WTC11 (cell line): ENCODE data around the gene SYNE3. TPM values are rescaled to one million over a fixed set of nuclear protein-coding genes. Genes with fewer than 3 reads are reported as not detected.

Experiments
- ATAC-seq: fragments of 200-7000 bp; cut with Tn5 transposase; 2 replicates; pipeline ENCODE4 v1.10.0; 2021; ENCODE audit warnings: mild to moderate bottlenecking, moderate library complexity
- CTCF ChIA-PET: fragments of 300-600 bp; sonication (Branson Sonifier 250); formaldehyde crosslinking; loops from one replicate; lab custom pipeline; 2021; ENCODE audit warnings: antibody characterized with exemption; lab: Charles Lee
- POLR2A ChIA-PET: fragments of 350-600 bp; sonication (Branson Sonifier 250); formaldehyde crosslinking; loops from one replicate; lab custom pipeline; 2021; ENCODE audit warnings: antibody characterized with exemption; lab: Charles Lee
- DNase-seq: peaks from one replicate; pipeline ENCODE4 v3.0.0; 2021; ENCODE audit warnings: low spot score
- H3K27ac Mint-ChIP-seq: 2 replicates; pipeline ENCODE4 v1.8.0; 2021; ENCODE audit warnings: mixed read lengths
- H3K27me3 Mint-ChIP-seq: 2 replicates; pipeline ENCODE4 v1.8.0; 2021; ENCODE audit warnings: low read depth, mild to moderate bottlenecking, moderate library complexity, mixed read lengths
- H3K36me3 Mint-ChIP-seq: 2 replicates; pipeline ENCODE4 v1.8.0; 2021; ENCODE audit warnings: mixed read lengths
- H3K4me1 Mint-ChIP-seq: 2 replicates; pipeline ENCODE4 v1.8.0; 2022; ENCODE audit warnings: mixed read lengths
- H3K4me3 Mint-ChIP-seq: 2 replicates; pipeline ENCODE4 v1.8.0; 2021; ENCODE audit warnings: mild to moderate bottlenecking, moderate library complexity, mixed read lengths
- H3K9me3 Mint-ChIP-seq: 2 replicates; pipeline ENCODE4 v1.8.0; 2021; ENCODE audit warnings: mixed read lengths
- CBFB ChIP-seq: sonication (generic); formaldehyde crosslinking; IDR thresholded peaks from 2 replicates; pipeline ENCODE4 v1.8.1; 2022; ENCODE audit warnings: mild to moderate bottlenecking, low read depth, missing genetic modification reagents
- ELF4 ChIP-seq: sonication (generic); formaldehyde crosslinking; IDR thresholded peaks from 2 replicates; pipeline ENCODE4 v1.8.1; 2022; ENCODE audit warnings: low read depth, mild to moderate bottlenecking, moderate library complexity, missing genetic modification reagents
- GABPB1 ChIP-seq: sonication (generic); formaldehyde crosslinking; IDR thresholded peaks from 2 replicates; pipeline ENCODE4 v1.8.1; 2023; ENCODE audit warnings: mild to moderate bottlenecking, missing genetic modification reagents
- NFYB ChIP-seq: sonication (generic); formaldehyde crosslinking; conservative IDR thresholded peaks from 2 replicates; pipeline ENCODE4 v1.8.0; 2022; ENCODE audit warnings: low read depth, missing genetic modification reagents
- RELA ChIP-seq: sonication (generic); formaldehyde crosslinking; IDR thresholded peaks from 2 replicates; pipeline ENCODE4 v1.8.1; 2022; ENCODE audit warnings: missing genetic modification reagents, mild to moderate bottlenecking, borderline replicate concordance
- SP1 ChIP-seq: sonication (generic); formaldehyde crosslinking; conservative IDR thresholded peaks from 2 replicates; pipeline ENCODE4 v1.8.1; 2022; ENCODE audit warnings: missing genetic modification reagents
- TEAD1 ChIP-seq: sonication (generic); formaldehyde crosslinking; IDR thresholded peaks from 2 replicates; pipeline ENCODE4 v1.8.0; 2022; ENCODE audit warnings: mild to moderate bottlenecking, missing genetic modification reagents
- ZNF121 ChIP-seq: sonication (generic); formaldehyde crosslinking; IDR thresholded peaks from 2 replicates; pipeline ENCODE4 v1.8.0; 2023; ENCODE audit warnings: missing genetic modification reagents
- ZNF138 ChIP-seq: sonication (generic); formaldehyde crosslinking; conservative IDR thresholded peaks from 2 replicates; pipeline ENCODE4 v1.8.1; 2022; ENCODE audit warnings: mild to moderate bottlenecking, moderate library complexity, missing genetic modification reagents
- ZNF232 ChIP-seq: sonication (generic); formaldehyde crosslinking; IDR thresholded peaks from 2 replicates; pipeline ENCODE4 v1.8.0; 2022; ENCODE audit warnings: mild to moderate bottlenecking, missing genetic modification reagents
- ZNF263 ChIP-seq: sonication (generic); formaldehyde crosslinking; IDR thresholded peaks from 2 replicates; pipeline ENCODE4 v1.8.1; 2022; ENCODE audit warnings: low read depth, mild to moderate bottlenecking, moderate library complexity, missing genetic modification reagents
- ZNF317 ChIP-seq: sonication (generic); formaldehyde crosslinking; IDR thresholded peaks from 2 replicates; pipeline ENCODE4 v1.8.1; 2023; ENCODE audit warnings: low read depth, mild to moderate bottlenecking, moderate library complexity, missing genetic modification reagents, borderline replicate concordance
- ZNF416 ChIP-seq: fragments of 250-450 bp; sonication (Bioruptor Pico); IDR thresholded peaks from 2 replicates; pipeline ENCODE4 v1.9.0; 2021; ENCODE audit warnings: mild to moderate bottlenecking, inconsistent platforms
- ZSCAN18 ChIP-seq: fragments of 250-450 bp; sonication (Bioruptor Pico); IDR thresholded peaks from 2 replicates; pipeline ENCODE4 v2.1.2; 2022; ENCODE audit warnings: mild to moderate bottlenecking, moderate library complexity
- total RNA-seq: library from RNA; stranded (reverse); gene quantifications from 3 replicates; pipeline ENCODE4 v1.2.3, GENCODE V29; 2021
- TF ChIP-seq, protein P1 (sequence below): sonication (generic); formaldehyde crosslinking; IDR thresholded peaks from 2 replicates; pipeline ENCODE4 v1.8.1; 2023; ENCODE audit warnings: mild to moderate bottlenecking, missing genetic modification reagents, moderate library complexity
- TF ChIP-seq, protein P2 (sequence below): sonication (generic); formaldehyde crosslinking; IDR thresholded peaks from 2 replicates; pipeline ENCODE4 v1.8.0; 2022; ENCODE audit warnings: mild to moderate bottlenecking, missing genetic modification reagents
- TF ChIP-seq, protein P3 (sequence below): sonication (generic); formaldehyde crosslinking; IDR thresholded peaks from 2 replicates; pipeline ENCODE4 v1.8.1; 2022; ENCODE audit warnings: low read depth, missing genetic modification reagents, borderline replicate concordance
- TF ChIP-seq, protein P4 (sequence below): sonication (generic); formaldehyde crosslinking; IDR thresholded peaks from 2 replicates; pipeline ENCODE4 v1.8.1; 2023; ENCODE audit warnings: mild to moderate bottlenecking, missing genetic modification reagents, borderline replicate concordance

The SYNE3 gene
- total RNA-seq, 1 experiment from 2014 or later = 0.24 TPM

DNA sequence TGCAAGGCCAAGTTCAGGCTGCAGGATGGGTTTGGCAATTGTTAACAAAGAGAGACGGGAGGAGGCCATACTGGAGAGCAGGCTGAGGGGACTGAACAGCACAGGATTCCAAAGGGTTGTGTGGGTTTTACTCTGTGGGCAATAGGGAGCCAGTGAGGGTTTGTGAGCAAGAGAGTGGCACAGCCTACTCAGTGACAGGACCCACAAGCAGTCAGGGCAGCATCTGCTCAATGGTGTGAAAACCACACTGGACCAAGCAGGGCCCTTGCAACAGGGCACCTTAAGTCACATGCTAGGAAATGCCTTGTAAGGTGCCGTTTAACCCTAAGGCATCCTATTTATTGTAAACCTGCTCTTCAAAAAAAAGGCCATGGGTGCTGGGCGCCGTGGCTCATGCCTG is 22.0 kb downstream of the SYNE3 start:
- no peaks in the 10 kb centered on the region for H3K36me3 Mint-ChIP-seq
- H3K4me3 Mint-ChIP-seq = no peak overlapping the region
- no peak for DNase-seq
- H3K27ac Mint-ChIP-seq = no peak overlapping the region
- ChIA-PET POLR2A (interaction anchor here (0.8 kb wide), 1 partner anchor 54 kb away, joined by 3 read pairs; no protein-coding TSS in a partner anchor), CTCF (interaction anchor here (1.7 kb wide), 1 partner anchor 33 kb away, joined by 6 read pairs; no protein-coding TSS in a partner anchor)
- H3K27me3 Mint-ChIP-seq = no peaks in the 10 kb centered on the region
- H3K9me3 Mint-ChIP-seq = peaks cover 9% of the 10 kb centered on the region
- H3K4me1 Mint-ChIP-seq = no peaks in the 10 kb centered on the region
- no peak for ATAC-seq
- TF ChIP-seq SP1 (CRISPR knock-in tag) = no peak
- TF ChIP-seq, protein P1, sequence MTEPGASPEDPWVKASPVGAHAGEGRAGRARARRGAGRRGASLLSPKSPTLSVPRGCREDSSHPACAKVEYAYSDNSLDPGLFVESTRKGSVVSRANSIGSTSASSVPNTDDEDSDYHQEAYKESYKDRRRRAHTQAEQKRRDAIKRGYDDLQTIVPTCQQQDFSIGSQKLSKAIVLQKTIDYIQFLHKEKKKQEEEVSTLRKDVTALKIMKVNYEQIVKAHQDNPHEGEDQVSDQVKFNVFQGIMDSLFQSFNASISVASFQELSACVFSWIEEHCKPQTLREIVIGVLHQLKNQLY (CRISPR knock-in tag) = no peak
- no peak for TF ChIP-seq CBFB (CRISPR knock-in tag)
- TF ChIP-seq ZNF263 (CRISPR knock-in tag) = no peak
- TF ChIP-seq ZNF138 (CRISPR knock-in tag) = no peak
- TF ChIP-seq, all 79 proteins: peak for 0

GRCh38 chr14:95493976-95494375 is 22.5 kb downstream of the SYNE3 start:
- DNase-seq (no peak), ATAC-seq (no peak)
- no peaks in the 10 kb centered on the region for H3K36me3 Mint-ChIP-seq
- CTCF ChIA-PET = interaction anchor here (1.7 to 2.2 kb wide), 2 partner anchors 34 to 42 kb away, joined by 6 read pairs; no protein-coding TSS in a partner anchor
- POLR2A ChIA-PET = interaction anchor here (0.8 kb wide), 1 partner anchor 53 kb away, joined by 3 read pairs; no protein-coding TSS in a partner anchor
- no peaks in the 10 kb centered on the region for H3K4me1 Mint-ChIP-seq
- H3K4me3 Mint-ChIP-seq = no peak overlapping the region
- TF ChIP-seq ZSCAN18 (no peak), TEAD1 (no peak)
- TF ChIP-seq, protein P2, sequence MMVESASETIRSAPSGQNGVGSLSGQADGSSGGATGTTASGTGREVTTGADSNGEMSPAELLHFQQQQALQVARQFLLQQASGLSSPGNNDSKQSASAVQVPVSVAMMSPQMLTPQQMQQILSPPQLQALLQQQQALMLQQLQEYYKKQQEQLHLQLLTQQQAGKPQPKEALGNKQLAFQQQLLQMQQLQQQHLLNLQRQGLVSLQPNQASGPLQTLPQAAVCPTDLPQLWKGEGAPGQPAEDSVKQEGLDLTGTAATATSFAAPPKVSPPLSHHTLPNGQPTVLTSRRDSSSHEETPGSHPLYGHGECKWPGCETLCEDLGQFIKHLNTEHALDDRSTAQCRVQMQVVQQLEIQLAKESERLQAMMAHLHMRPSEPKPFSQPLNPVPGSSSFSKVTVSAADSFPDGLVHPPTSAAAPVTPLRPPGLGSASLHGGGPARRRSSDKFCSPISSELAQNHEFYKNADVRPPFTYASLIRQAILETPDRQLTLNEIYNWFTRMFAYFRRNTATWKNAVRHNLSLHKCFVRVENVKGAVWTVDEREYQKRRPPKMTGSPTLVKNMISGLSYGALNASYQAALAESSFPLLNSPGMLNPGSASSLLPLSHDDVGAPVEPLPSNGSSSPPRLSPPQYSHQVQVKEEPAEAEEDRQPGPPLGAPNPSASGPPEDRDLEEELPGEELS (CRISPR knock-in tag) = no peak
- peaks cover 9% of the 10 kb centered on the region for H3K9me3 Mint-ChIP-seq
- H3K27me3 Mint-ChIP-seq = no peaks in the 10 kb centered on the region
- no peak overlapping the region for H3K27ac Mint-ChIP-seq

GRCh38 chr14:95493503-95493902 is 22.9 kb downstream of the SYNE3 start:
- no peak for ATAC-seq
- peaks cover 9% of the 10 kb centered on the region for H3K9me3 Mint-ChIP-seq
- H3K27ac Mint-ChIP-seq = no peak overlapping the region
- H3K4me3 Mint-ChIP-seq = no peak overlapping the region
- no peaks in the 10 kb centered on the region for H3K4me1 Mint-ChIP-seq
- no peak for DNase-seq
- no peak for TF ChIP-seq ELF4
- no peak for TF ChIP-seq ZNF317 (CRISPR knock-in tag)
- no peak for TF ChIP-seq NFYB (CRISPR knock-in tag)
- TF ChIP-seq, protein P3, sequence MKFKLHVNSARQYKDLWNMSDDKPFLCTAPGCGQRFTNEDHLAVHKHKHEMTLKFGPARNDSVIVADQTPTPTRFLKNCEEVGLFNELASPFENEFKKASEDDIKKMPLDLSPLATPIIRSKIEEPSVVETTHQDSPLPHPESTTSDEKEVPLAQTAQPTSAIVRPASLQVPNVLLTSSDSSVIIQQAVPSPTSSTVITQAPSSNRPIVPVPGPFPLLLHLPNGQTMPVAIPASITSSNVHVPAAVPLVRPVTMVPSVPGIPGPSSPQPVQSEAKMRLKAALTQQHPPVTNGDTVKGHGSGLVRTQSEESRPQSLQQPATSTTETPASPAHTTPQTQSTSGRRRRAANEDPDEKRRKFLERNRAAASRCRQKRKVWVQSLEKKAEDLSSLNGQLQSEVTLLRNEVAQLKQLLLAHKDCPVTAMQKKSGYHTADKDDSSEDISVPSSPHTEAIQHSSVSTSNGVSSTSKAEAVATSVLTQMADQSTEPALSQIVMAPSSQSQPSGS (CRISPR knock-in tag) = no peak
- no peak for TF ChIP-seq GABPB1 (CRISPR knock-in tag)
- TF ChIP-seq ZNF232 (CRISPR knock-in tag) = no peak
- TF ChIP-seq ZNF121 (CRISPR knock-in tag) = no peak
- TF ChIP-seq RELA (CRISPR knock-in tag) = no peak
- TF ChIP-seq ZNF416 (CRISPR knock-in tag) = no peak
- TF ChIP-seq, protein P4, sequence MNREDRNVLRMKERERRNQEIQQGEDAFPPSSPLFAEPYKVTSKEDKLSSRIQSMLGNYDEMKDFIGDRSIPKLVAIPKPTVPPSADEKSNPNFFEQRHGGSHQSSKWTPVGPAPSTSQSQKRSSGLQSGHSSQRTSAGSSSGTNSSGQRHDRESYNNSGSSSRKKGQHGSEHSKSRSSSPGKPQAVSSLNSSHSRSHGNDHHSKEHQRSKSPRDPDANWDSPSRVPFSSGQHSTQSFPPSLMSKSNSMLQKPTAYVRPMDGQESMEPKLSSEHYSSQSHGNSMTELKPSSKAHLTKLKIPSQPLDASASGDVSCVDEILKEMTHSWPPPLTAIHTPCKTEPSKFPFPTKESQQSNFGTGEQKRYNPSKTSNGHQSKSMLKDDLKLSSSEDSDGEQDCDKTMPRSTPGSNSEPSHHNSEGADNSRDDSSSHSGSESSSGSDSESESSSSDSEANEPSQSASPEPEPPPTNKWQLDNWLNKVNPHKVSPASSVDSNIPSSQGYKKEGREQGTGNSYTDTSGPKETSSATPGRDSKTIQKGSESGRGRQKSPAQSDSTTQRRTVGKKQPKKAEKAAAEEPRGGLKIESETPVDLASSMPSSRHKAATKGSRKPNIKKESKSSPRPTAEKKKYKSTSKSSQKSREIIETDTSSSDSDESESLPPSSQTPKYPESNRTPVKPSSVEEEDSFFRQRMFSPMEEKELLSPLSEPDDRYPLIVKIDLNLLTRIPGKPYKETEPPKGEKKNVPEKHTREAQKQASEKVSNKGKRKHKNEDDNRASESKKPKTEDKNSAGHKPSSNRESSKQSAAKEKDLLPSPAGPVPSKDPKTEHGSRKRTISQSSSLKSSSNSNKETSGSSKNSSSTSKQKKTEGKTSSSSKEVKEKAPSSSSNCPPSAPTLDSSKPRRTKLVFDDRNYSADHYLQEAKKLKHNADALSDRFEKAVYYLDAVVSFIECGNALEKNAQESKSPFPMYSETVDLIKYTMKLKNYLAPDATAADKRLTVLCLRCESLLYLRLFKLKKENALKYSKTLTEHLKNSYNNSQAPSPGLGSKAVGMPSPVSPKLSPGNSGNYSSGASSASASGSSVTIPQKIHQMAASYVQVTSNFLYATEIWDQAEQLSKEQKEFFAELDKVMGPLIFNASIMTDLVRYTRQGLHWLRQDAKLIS (CRISPR knock-in tag) = no peak
- TF ChIP-seq, protein P1 (CRISPR knock-in tag) = no peak
- ChIA-PET CTCF (interaction anchor here (1.7 to 2.2 kb wide), 2 partner anchors 34 to 41 kb away, joined by 6 read pairs; no protein-coding TSS in a partner anchor), POLR2A (interaction anchor here (0.8 kb wide), 1 partner anchor 53 kb away, joined by 3 read pairs; no protein-coding TSS in a partner anchor)
- H3K36me3 Mint-ChIP-seq = no peaks in the 10 kb centered on the region
- no peaks in the 10 kb centered on the region for H3K27me3 Mint-ChIP-seq
